ENCODE data around the gene MROH8.
A peak's percentile ranks its signal among the peaks of the same experiment; 100 is the strongest.

MROH8 gene

GRCh38 chr20:37114012-37114411, 65.3 kb downstream of the MROH8 start:
- no peaks in the 10 kb centered on the region for H3K4me1 ChIP-seq (ENCODE audit: control insufficient read depth, insufficient read depth, low read length)
- no peak overlapping the region for H3K4me3 ChIP-seq (ENCODE audit: low read length)
- no peaks in the 10 kb centered on the region for H3K36me3 ChIP-seq (ENCODE audit: control insufficient read depth, insufficient read depth, low read length, severe bottlenecking)
- H3K27me3 ChIP-seq (replicated peaks; ENCODE audit: control insufficient read depth, insufficient read depth, low read length): no peaks in the 10 kb centered on the region
- DNase-seq (ENCODE audit: low read depth): no peak
- no peaks in the 10 kb centered on the region for H3K9me3 ChIP-seq (ENCODE audit: control insufficient read depth, low read length)
- no peak overlapping the region for H3K9ac ChIP-seq (ENCODE audit: low read length)

- Histone ChIP-seq H3K4me1 (ENCODE audit: control insufficient read depth, insufficient read depth, low read length) (no peaks in the 10 kb centered on the region), H3K36me3 (ENCODE audit: control insufficient read depth, insufficient read depth, low read length, severe bottlenecking) (no peaks in the 10 kb centered on the region), H3K9me3 (ENCODE audit: control insufficient read depth, low read length) (no peaks in the 10 kb centered on the region), H3K4me3 (ENCODE audit: low read length) (no peak overlapping the region), H3K27me3 (replicated peaks; ENCODE audit: control insufficient read depth, insufficient read depth, low read length) (no peaks in the 10 kb centered on the region), H3K9ac (ENCODE audit: low read length) (no peak overlapping the region)
- DNase-seq (ENCODE audit: low read depth): no peak
Measured at GRCh38 chr20:37111926-37112455, 67.4 kb downstream of the MROH8 start.

GRCh38 chr20:37108676-37109075, 70.7 kb downstream of the MROH8 start:
- Histone ChIP-seq H3K4me3 (ENCODE audit: low read length) (no peak overlapping the region), H3K9me3 (ENCODE audit: control insufficient read depth, low read length) (no peaks in the 10 kb centered on the region), H3K27me3 (replicated peaks; ENCODE audit: control insufficient read depth, insufficient read depth, low read length) (no peaks in the 10 kb centered on the region), H3K9ac (ENCODE audit: low read length) (no peak overlapping the region), H3K4me1 (ENCODE audit: control insufficient read depth, insufficient read depth, low read length) (no peaks in the 10 kb centered on the region), H3K36me3 (ENCODE audit: control insufficient read depth, insufficient read depth, low read length, severe bottlenecking) (no peaks in the 10 kb centered on the region)
- DNase-seq (ENCODE audit: low read depth): no peak

- no peaks in the 10 kb centered on the region for H3K9me3 ChIP-seq (ENCODE audit: control insufficient read depth, low read length)
Measured at GRCh38 chr20:37102571-37102970, 76.8 kb downstream of the MROH8 start.

GRCh38 chr20:37096415-37097041, 82.8 kb downstream of the MROH8 start:
- Histone ChIP-seq H3K36me3 (ENCODE audit: control insufficient read depth, insufficient read depth, low read length, severe bottlenecking) (no peaks in the 10 kb centered on the region), H3K9me3 (ENCODE audit: control insufficient read depth, low read length) (no peaks in the 10 kb centered on the region), H3K27me3 (replicated peaks; ENCODE audit: control insufficient read depth, insufficient read depth, low read length) (no peaks in the 10 kb centered on the region), H3K9ac (ENCODE audit: low read length) (peak overlapping the region; percentile 83), H3K4me1 (ENCODE audit: control insufficient read depth, insufficient read depth, low read length) (peaks cover 5% of the 10 kb centered on the region), H3K4me3 (ENCODE audit: low read length) (peak overlapping the region; percentile 93)
- no peak for DNase-seq (ENCODE audit: low read depth)

More at GRCh38 chr20:37102571-37102970, 76.8 kb downstream of the MROH8 start:
- Histone ChIP-seq H3K4me3 (ENCODE audit: low read length) (no peak overlapping the region), H3K4me1 (ENCODE audit: control insufficient read depth, insufficient read depth, low read length) (no peaks in the 10 kb centered on the region), H3K27me3 (replicated peaks; ENCODE audit: control insufficient read depth, insufficient read depth, low read length) (no peaks in the 10 kb centered on the region), H3K9ac (ENCODE audit: low read length) (no peak overlapping the region), H3K36me3 (ENCODE audit: control insufficient read depth, insufficient read depth, low read length, severe bottlenecking) (no peaks in the 10 kb centered on the region)
- DNase-seq (ENCODE audit: low read depth): no peak

GRCh38 chr20:37095599-37096414, 83.5 kb downstream of the MROH8 start, which contains the start of gene RBL1:
RBL1 (minus strand) TSS chr20:37095997; CDS start chr20:37095928, 69 bp downstream.
- Histone ChIP-seq H3K9ac (ENCODE audit: low read length) (peak within 1 kb of the TSS; percentile 83), H3K4me3 (ENCODE audit: low read length) (peak within 1 kb of the TSS; percentile 93), H3K36me3 (ENCODE audit: control insufficient read depth, insufficient read depth, low read length, severe bottlenecking) (no peaks in the 10 kb centered on the region), H3K4me1 (ENCODE audit: control insufficient read depth, insufficient read depth, low read length) (peaks cover 5% of the 10 kb centered on the region), H3K27me3 (replicated peaks; ENCODE audit: control insufficient read depth, insufficient read depth, low read length) (no peaks in the 10 kb centered on the region), H3K9me3 (ENCODE audit: control insufficient read depth, low read length) (no peaks in the 10 kb centered on the region)
- peak; percentile 89 for DNase-seq (ENCODE audit: low read depth)

- H3K9me3 ChIP-seq (ENCODE audit: control insufficient read depth, low read length): no peaks in the 10 kb centered on the region
- peak overlapping the region; percentile 83 for H3K9ac ChIP-seq (ENCODE audit: low read length)
- H3K4me3 ChIP-seq (ENCODE audit: low read length): peak overlapping the region; percentile 93
- no peaks in the 10 kb centered on the region for H3K36me3 ChIP-seq (ENCODE audit: control insufficient read depth, insufficient read depth, low read length, severe bottlenecking)
- H3K27me3 ChIP-seq (replicated peaks; ENCODE audit: control insufficient read depth, insufficient read depth, low read length): no peaks in the 10 kb centered on the region
- peak; percentile 15 for DNase-seq (ENCODE audit: low read depth)
- H3K4me1 ChIP-seq (ENCODE audit: control insufficient read depth, insufficient read depth, low read length): peaks cover 5% of the 10 kb centered on the region
Measured at GRCh38 chr20:37095108-37095598, 84.2 kb downstream of the MROH8 start.

- Histone ChIP-seq H3K9ac (ENCODE audit: low read length) (no peak overlapping the region), H3K36me3 (ENCODE audit: control insufficient read depth, insufficient read depth, low read length, severe bottlenecking) (no peaks in the 10 kb centered on the region), H3K27me3 (replicated peaks; ENCODE audit: control insufficient read depth, insufficient read depth, low read length) (no peaks in the 10 kb centered on the region), H3K4me1 (ENCODE audit: control insufficient read depth, insufficient read depth, low read length) (peaks cover 5% of the 10 kb centered on the region), H3K4me3 (ENCODE audit: low read length) (no peak overlapping the region), H3K9me3 (ENCODE audit: control insufficient read depth, low read length) (no peaks in the 10 kb centered on the region)
- peak; percentile 5 for DNase-seq (ENCODE audit: low read depth)
Measured at GRCh38 chr20:37090407-37090806, 88.9 kb downstream of the MROH8 start.

- DNase-seq (ENCODE audit: low read depth): peak; percentile 39
- Histone ChIP-seq H3K36me3 (ENCODE audit: control insufficient read depth, insufficient read depth, low read length, severe bottlenecking) (no peaks in the 10 kb centered on the region), H3K4me1 (ENCODE audit: control insufficient read depth, insufficient read depth, low read length) (no peaks in the 10 kb centered on the region), H3K9ac (ENCODE audit: low read length) (no peak overlapping the region), H3K4me3 (ENCODE audit: low read length) (no peak overlapping the region), H3K27me3 (replicated peaks; ENCODE audit: control insufficient read depth, insufficient read depth, low read length) (no peaks in the 10 kb centered on the region), H3K9me3 (ENCODE audit: control insufficient read depth, low read length) (no peaks in the 10 kb centered on the region)
Measured at GRCh38 chr20:37081717-37082289, 97.5 kb downstream of the MROH8 start.

- Histone ChIP-seq H3K36me3 (ENCODE audit: control insufficient read depth, insufficient read depth, low read length, severe bottlenecking) (peaks cover 3% of the 10 kb centered on the region), H3K9me3 (ENCODE audit: control insufficient read depth, low read length) (no peaks in the 10 kb centered on the region), H3K4me3 (ENCODE audit: low read length) (no peak overlapping the region), H3K27me3 (replicated peaks; ENCODE audit: control insufficient read depth, insufficient read depth, low read length) (no peaks in the 10 kb centered on the region), H3K4me1 (ENCODE audit: control insufficient read depth, insufficient read depth, low read length) (no peaks in the 10 kb centered on the region), H3K9ac (ENCODE audit: low read length) (no peak overlapping the region)
- DNase-seq (ENCODE audit: low read depth): no peak
Measured at GRCh38 chr20:37077009-37077408, 102.3 kb downstream of the MROH8 start.
